Renal cortical epithelial cell (primary cell): Measurements from ENCODE around the gene DCC. TPM values are rescaled to one million over a fixed set of nuclear protein-coding genes. Genes with fewer than 3 reads are reported as not detected.

Source experiments
- DNase-seq: peaks from one replicate; pipeline ENCODE4 v3.0.0-alpha.2; 2011; ENCODE audit warnings: low read depth
- total RNA-seq: library from RNA; depleted of rRNA; stranded (reverse); fragments of >200 nt; gene quantifications from 2 replicates; pipeline ENCODE4 v1.2.3, GENCODE V29; 2014

The DCC gene
- total RNA-seq, 1 donor from 2014 or later: not detected

- DNase-seq: no peak
These were observed 700.3 kb downstream of the DCC start for GRCh38 chr18:53040286-53040685.

GRCh38 chr18:53056064-53056463 is 716.1 kb downstream of the DCC start:
- no peak for DNase-seq

GRCh38 chr18:53070788-53071187 is 730.8 kb downstream of the DCC start:
- no peak for DNase-seq

- no peak for DNase-seq
These were observed 740.7 kb downstream of the DCC start for GRCh38 chr18:53080687-53081086.

GRCh38 chr18:53093636-53094035 is 753.6 kb downstream of the DCC start:
- no peak for DNase-seq

GRCh38 chr18:53101536-53102105 is 761.6 kb downstream of the DCC start:
- DNase-seq: no peak

- DNase-seq: no peak
These were observed 774.4 kb downstream of the DCC start for GRCh38 chr18:53114441-53114840.

GRCh38 chr18:53115876-53116585 is 776.0 kb downstream of the DCC start:
- no peak for DNase-seq

- no peak for DNase-seq
These were observed 777.9 kb downstream of the DCC start for GRCh38 chr18:53117851-53118250.

- DNase-seq: no peak
These were observed 786.2 kb downstream of the DCC start for GRCh38 chr18:53126210-53126609.

- no peak for DNase-seq
These were observed 791.0 kb downstream of the DCC start for GRCh38 chr18:53131001-53131400.

- no peak for DNase-seq
These were observed 794.7 kb downstream of the DCC start for GRCh38 chr18:53134711-53135110.

- DNase-seq: no peak
These were observed 795.7 kb downstream of the DCC start for GRCh38 chr18:53135654-53136053.

- no peak for DNase-seq
These were observed 799.9 kb downstream of the DCC start for GRCh38 chr18:53139746-53140500.

- peak; percentile 11 for DNase-seq
These were observed 802.0 kb downstream of the DCC start for GRCh38 chr18:53142005-53142404.

- no peak for DNase-seq
These were observed 807.5 kb downstream of the DCC start for GRCh38 chr18:53147472-53147871.

- DNase-seq: no peak
These were observed 808.1 kb downstream of the DCC start for GRCh38 chr18:53148123-53148522.

GRCh38 chr18:53152476-53152875 is 812.5 kb downstream of the DCC start:
- no peak for DNase-seq

- DNase-seq: no peak
These were observed 813.3 kb downstream of the DCC start for GRCh38 chr18:53153281-53153680.

- no peak for DNase-seq
These were observed 813.8 kb downstream of the DCC start for GRCh38 chr18:53153800-53154199.

- no peak for DNase-seq
These were observed 825.8 kb downstream of the DCC start for GRCh38 chr18:53165770-53166169.

GRCh38 chr18:53169346-53169745 is 829.3 kb downstream of the DCC start:
- no peak for DNase-seq

GRCh38 chr18:53191634-53192033 is 851.6 kb downstream of the DCC start:
- DNase-seq: no peak
